ENCODE results near the gene GSK3B.

GRCh38 chr3:119871571-119871970 lies 222.7 kb downstream of the GSK3B start:
- TF ChIP-seq CTCF (IDR thresholded peaks at IDR 0.05), result no peak
- no peak for TF ChIP-seq EZH2 (IDR thresholded peaks at IDR 0.05; ENCODE audit: borderline replicate concordance, insufficient read depth, low read depth, low read length, poor library complexity, severe bottlenecking)

Measured in B cell (primary cell).